Measurements from ENCODE around the gene PHGDH. TPM values are rescaled to one million over a fixed set of nuclear protein-coding genes. Genes with fewer than 3 reads are reported as not detected.

Gene PHGDH
- total RNA-seq, 1 donor from 2014 or later = 92.6 TPM

DNA sequence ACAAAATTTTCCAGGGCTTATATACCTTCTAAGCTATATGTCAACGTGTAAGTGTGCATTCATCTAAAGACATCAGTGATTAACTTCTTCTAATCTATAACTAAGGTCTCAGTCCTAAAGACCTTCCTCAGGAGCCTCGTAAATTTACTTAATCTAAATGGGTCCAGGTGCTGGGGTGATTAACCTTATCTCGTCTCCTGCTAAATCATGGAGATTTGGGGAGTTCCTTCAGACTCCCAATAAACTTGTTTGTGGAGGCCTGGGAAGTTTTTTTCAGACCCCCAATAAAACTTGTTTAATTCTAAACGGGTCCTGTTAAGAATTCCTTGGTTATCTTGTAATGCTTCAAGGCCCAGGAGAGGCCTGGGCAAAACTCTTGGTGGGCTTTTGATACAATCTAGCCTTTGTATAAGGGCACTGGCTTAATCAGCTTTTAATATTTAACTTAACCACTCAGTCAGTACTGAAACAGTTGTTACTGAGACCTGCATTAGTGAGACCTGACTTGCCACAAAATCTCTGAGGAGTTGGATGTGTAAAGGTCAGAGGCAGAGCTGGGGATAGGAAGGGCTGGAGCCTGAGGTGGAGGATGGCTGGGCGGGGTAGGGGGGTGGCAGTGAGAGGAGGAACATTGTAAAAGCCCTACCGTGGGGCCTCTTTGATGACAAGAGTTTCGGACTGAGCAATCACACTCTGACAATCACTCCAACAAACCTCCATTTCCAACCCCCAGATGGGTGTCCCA is 63.2 kb downstream of the PHGDH start:
- Histone ChIP-seq H3K36me3 (no peaks in the 10 kb centered on the region), H3K27me3 (no peaks in the 10 kb centered on the region), H3K4me1 (peaks cover under 1% of the 10 kb centered on the region), H3K9me3 (no peaks in the 10 kb centered on the region), H3K27ac (no peak overlapping the region), H3K4me3 (no peak overlapping the region)
- TF ChIP-seq POLR2AphosphoS5 (IDR thresholded peaks at IDR 0.05; ENCODE audit: insufficient read depth in 1 of 2, low read depth in 1 of 2) = no peak
- no peak for TF ChIP-seq POLR2A (IDR thresholded peaks at IDR 0.05)
- TF ChIP-seq, protein P1, sequence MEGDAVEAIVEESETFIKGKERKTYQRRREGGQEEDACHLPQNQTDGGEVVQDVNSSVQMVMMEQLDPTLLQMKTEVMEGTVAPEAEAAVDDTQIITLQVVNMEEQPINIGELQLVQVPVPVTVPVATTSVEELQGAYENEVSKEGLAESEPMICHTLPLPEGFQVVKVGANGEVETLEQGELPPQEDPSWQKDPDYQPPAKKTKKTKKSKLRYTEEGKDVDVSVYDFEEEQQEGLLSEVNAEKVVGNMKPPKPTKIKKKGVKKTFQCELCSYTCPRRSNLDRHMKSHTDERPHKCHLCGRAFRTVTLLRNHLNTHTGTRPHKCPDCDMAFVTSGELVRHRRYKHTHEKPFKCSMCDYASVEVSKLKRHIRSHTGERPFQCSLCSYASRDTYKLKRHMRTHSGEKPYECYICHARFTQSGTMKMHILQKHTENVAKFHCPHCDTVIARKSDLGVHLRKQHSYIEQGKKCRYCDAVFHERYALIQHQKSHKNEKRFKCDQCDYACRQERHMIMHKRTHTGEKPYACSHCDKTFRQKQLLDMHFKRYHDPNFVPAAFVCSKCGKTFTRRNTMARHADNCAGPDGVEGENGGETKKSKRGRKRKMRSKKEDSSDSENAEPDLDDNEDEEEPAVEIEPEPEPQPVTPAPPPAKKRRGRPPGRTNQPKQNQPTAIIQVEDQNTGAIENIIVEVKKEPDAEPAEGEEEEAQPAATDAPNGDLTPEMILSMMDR (IDR thresholded peaks at IDR 0.05) = no peak
- DNase-seq (ENCODE audit: extremely low spot score in 2 of 2) = no peak
- intact Hi-C loops (cut with DNase I) = no loop called here

DNA sequence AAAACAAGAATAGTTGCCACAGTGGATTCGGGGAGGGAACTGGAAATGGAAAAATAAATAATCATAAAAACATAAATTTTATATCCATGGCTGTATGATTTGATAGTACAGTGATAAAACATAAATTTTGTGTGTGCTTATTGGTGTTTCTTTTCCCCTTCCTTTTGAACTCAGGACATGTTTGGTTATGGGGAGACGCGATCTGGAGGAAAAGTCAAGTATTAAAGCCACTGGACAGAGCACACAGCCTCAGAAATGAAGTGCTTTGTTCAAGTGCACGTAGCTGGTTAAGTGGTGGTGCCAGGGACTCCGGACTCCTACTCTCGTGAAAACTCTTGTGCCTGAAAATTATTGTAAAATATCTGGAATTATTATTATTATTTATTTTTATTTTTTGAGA is 66.6 kb downstream of the PHGDH start:
- H3K27me3 ChIP-seq = no peaks in the 10 kb centered on the region
- no peak overlapping the region for H3K4me3 ChIP-seq
- peaks cover 13% of the 10 kb centered on the region for H3K4me1 ChIP-seq
- intact Hi-C loops (cut with DNase I) = no loop called here
- no peaks in the 10 kb centered on the region for H3K9me3 ChIP-seq
- TF ChIP-seq POLR2A (IDR thresholded peaks at IDR 0.05) (no peak), POLR2AphosphoS5 (IDR thresholded peaks at IDR 0.05; ENCODE audit: insufficient read depth in 1 of 2, low read depth in 1 of 2) (no peak)
- TF ChIP-seq, protein P1 (IDR thresholded peaks at IDR 0.05) = no peak
- H3K36me3 ChIP-seq = no peaks in the 10 kb centered on the region
- no peak overlapping the region for H3K27ac ChIP-seq
- DNase-seq (ENCODE audit: extremely low spot score in 2 of 2) = no peak

DNA sequence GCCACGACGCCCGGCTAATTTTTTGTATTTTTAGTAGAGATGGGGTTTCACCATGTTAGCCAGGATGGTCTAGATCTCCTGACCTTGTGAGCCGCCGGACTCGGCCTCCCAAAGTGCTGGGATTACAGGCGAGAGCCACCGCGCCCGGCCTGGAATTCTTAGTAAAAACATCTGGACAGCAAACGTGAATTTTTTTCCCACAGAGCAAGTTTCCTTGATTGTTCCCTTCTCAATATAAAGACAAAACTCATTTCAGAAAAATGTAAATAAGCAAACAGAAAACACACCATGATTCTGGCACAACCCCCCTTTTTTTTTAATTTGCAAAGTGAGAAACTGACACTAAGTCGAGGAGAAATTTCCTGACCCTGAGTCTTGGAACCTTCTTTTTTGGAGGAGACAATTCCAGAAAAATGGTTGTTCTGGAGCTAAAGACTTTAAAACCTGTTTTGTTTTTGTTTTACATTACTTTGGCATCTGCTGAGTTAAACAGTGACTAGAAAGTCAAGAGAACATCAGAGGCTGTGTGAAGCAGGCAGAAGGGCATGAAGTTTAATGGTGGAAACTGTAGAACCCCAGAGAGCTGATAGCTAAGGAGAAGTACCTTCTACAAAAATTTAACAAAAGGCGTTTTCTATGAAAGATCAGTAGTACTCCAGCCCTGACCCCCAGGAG is 67.3 kb downstream of the PHGDH start:
- Histone ChIP-seq H3K27ac (peak overlapping the region; percentile 11), H3K27me3 (no peaks in the 10 kb centered on the region), H3K4me1 (peaks cover 18% of the 10 kb centered on the region), H3K9me3 (no peaks in the 10 kb centered on the region), H3K4me3 (no peak overlapping the region), H3K36me3 (no peaks in the 10 kb centered on the region)
- intact Hi-C loops (cut with DNase I) = no loop called here
- TF ChIP-seq POLR2A (IDR thresholded peaks at IDR 0.05) = no peak
- no peak for TF ChIP-seq POLR2AphosphoS5 (IDR thresholded peaks at IDR 0.05; ENCODE audit: insufficient read depth in 1 of 2, low read depth in 1 of 2)
- TF ChIP-seq, protein P1 (IDR thresholded peaks at IDR 0.05) = no peak
- no peak for DNase-seq (ENCODE audit: extremely low spot score in 2 of 2)

DNA sequence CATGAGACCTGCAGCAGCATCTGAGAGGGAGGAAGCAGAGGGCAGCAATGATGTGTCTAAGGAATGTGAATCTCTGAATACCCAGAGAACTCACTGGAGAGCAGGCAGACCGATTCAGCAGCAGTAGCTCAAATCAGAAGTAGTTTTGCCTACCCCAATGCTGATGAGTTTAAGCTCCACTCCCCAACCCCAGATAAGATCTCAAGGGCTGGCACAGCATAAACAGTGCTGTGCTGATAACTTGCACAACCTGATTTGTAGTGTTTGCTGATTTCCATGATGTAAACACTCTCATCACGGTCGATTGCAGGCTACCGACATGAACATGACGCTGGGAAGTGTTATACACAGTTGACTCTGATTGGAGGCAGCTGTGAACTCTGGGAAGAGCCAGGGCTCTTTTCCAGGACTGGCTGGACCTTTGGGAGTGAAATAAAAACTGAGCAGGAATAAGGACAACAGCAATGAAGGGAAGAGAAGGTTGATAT is 68.2 kb downstream of the PHGDH start:
- peak overlapping the region; percentile 22 to 24 for H3K4me3 ChIP-seq
- H3K9me3 ChIP-seq = no peaks in the 10 kb centered on the region
- peak overlapping the region; percentile 44 for H3K27ac ChIP-seq
- no peak for DNase-seq (ENCODE audit: extremely low spot score in 2 of 2)
- TF ChIP-seq POLR2A (IDR thresholded peaks at IDR 0.05) = no peak
- TF ChIP-seq, protein P1 (IDR thresholded peaks at IDR 0.05) = no peak
- no peak for TF ChIP-seq POLR2AphosphoS5 (IDR thresholded peaks at IDR 0.05; ENCODE audit: insufficient read depth in 1 of 2, low read depth in 1 of 2)
- H3K36me3 ChIP-seq = no peaks in the 10 kb centered on the region
- peaks cover 27% of the 10 kb centered on the region for H3K4me1 ChIP-seq
- intact Hi-C loops (cut with DNase I) = no loop called here
- H3K27me3 ChIP-seq = no peaks in the 10 kb centered on the region
